Measurements from ENCODE around the gene IQCH. TPM values are rescaled to one million over a fixed set of nuclear protein-coding genes. Genes with fewer than 3 reads are reported as not detected.

Gene IQCH
- total and polyA plus RNA-seq, 12 donors: 0.29 to 2.6 (median 1.2) TPM

DNA sequence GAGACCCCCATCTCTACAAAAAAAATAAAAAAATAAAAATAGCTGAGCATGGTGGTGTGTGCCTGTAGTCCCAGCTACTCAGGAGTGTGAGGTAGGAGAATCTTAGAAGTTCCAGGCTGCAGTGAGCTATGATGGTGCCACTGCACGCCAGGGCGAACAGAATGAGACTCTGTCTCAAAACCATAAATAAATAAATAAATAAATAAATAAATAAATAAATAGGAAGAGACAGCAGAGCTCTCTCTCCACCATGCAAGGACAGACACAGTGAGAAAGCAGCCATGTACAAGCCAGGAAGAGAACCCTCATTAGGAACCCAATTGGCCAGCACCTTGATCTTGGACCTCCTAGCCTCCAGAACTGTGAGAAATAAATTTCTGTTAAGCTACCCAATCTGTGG lies 261.0 kb downstream of the IQCH start:
- peaks cover 0 to 72% (median 19%) of the 10 kb centered on the region in 9 donors for H3K36me3 ChIP-seq

GRCh38 chr15:67520321-67521028 lies 265.9 kb downstream of the IQCH start:
- no peak for DNase-seq
- intact Hi-C loops (cut with DNase I): loop anchor here in 4 of 10 donors (1.0 to 10.0 kb wide), 4 partner anchors 22 to 317 kb away; partner anchors contain the start of gene MAP2K5 (in 3 of the 4)

More for the DNA sequence above, 261.0 kb downstream of the IQCH start:
- no peak overlapping the region for H3K4me3 ChIP-seq
- 97 to 100% methylated on average over 2 of the region's 2 CpGs for WGBS, 2 donors
- no peak for TF ChIP-seq CTCF (IDR thresholded peaks at IDR 0.05)
- H3K27ac ChIP-seq: no peak overlapping the region
- intact Hi-C loops (cut with DNase I): loop anchor here in 1 of 10 donors (10.0 kb wide), 1 partner anchor 319 kb away; no protein-coding TSS in a partner anchor
- no peaks in the 10 kb centered on the region for H3K9me3 ChIP-seq
- DNase-seq (no peak), ATAC-seq (no peak)
- H3K4me1 ChIP-seq: peaks cover 0 to 7% (median 6%) of the 10 kb centered on the region in 9 donors
- no peaks in the 10 kb centered on the region for H3K27me3 ChIP-seq

DNA sequence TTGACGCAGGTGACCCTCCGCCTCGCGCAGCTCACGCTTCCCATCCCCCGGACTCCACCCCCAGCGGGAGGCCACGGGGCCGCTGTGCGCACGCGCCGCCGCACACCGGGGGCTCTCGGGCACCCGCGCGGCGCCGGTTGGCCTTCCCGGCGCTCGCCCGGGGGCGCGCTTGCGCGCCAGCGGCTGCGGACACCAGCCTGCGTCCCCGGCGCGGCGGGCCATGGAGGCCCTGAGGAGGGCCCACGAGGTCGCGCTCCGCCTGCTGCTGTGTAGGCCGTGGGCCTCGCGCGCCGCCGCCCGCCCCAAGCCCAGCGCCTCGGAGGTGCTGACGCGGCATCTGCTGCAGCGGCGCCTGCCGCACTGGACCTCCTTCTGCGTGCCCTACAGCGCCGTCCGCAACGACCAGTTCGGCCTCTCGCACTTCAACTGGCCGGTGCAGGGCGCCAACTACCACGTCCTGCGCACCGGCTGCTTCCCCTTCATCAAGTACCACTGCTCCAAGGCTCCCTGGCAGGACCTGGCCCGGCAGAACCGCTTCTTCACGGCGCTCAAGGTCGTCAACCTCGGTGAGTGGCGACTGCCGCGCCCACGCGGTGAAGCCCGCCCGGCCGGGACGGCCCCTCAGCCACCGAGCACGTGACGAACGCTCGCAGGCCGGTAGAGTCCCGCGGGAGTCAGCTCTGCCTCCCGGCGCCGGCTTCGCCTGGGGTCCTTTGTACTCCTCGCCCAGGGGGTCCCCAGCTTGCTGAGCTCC lies 266.6 kb downstream of the IQCH start, which contains the start of gene C15orf61:
TSS of gene C15orf61 (plus strand) at position 103 of the 754 bp plus-strand sequence. CDS start at position 221, 118 bp downstream.
- ATAC-seq: peak; percentile 90 to 95 (median 92)
- no peaks in the 10 kb centered on the region for H3K9me3 ChIP-seq
- intact Hi-C loops (cut with DNase I): loop anchor here in 4 of 10 donors (1.0 to 10.0 kb wide), 4 partner anchors 21 to 316 kb away; partner anchors contain the start of gene MAP2K5 (in 3 of the 4)
- WGBS, 2 donors: 1% methylated on average over 89 to 94 of the region's 94 CpGs
- TF ChIP-seq CTCF (IDR thresholded peaks at IDR 0.05): peak in 3 of 9 donors; percentile 6 to 25 (median 21)
- peaks cover 0 to 40% (median 29%) of the 10 kb centered on the region in 9 donors for H3K4me1 ChIP-seq
- H3K27me3 ChIP-seq: no peaks in the 10 kb centered on the region
- peak within 1 kb of the TSS; percentile 55 to 82 (median 76) for H3K4me3 ChIP-seq
- H3K27ac ChIP-seq: peak within 1 kb of the TSS; percentile 92 to 99 (median 97)
- DNase-seq: peak; percentile 82 to 89
- H3K36me3 ChIP-seq: peaks cover 0 to 19% (median 0%) of the 10 kb centered on the region in 9 donors

More at GRCh38 chr15:67520321-67521028, 265.9 kb downstream of the IQCH start:
- Histone ChIP-seq H3K4me1 (peaks cover 0 to 40% (median 29%) of the 10 kb centered on the region in 9 donors), H3K27me3 (no peaks in the 10 kb centered on the region), H3K27ac (peak overlapping the region; percentile 92 to 99 (median 97)), H3K4me3 (peak overlapping the region; percentile 37 to 82 (median 76)), H3K36me3 (peaks cover 0 to 24% (median 0%) of the 10 kb centered on the region in 9 donors), H3K9me3 (no peaks in the 10 kb centered on the region)
- 22 to 26% methylated on average over 24 of the region's 24 CpGs for WGBS, 2 donors
- ATAC-seq: peak in 4 of 8 donors; percentile 1 to 7 (median 4)
- no peak for TF ChIP-seq CTCF (IDR thresholded peaks at IDR 0.05)
